Endothelial cell (in vitro differentiated cells): ENCODE measurements around the gene RPL39. TPM values are rescaled to one million over a fixed set of nuclear protein-coding genes. Genes with fewer than 3 reads are reported as not detected.
"Not testable (repeated sequence)": the region's sequence is repeated elsewhere in the genome, so short reads cannot be mapped to it uniquely, and the experiment has no call there.

ENCODE experiments used
- DNase-seq: peaks from one replicate; pipeline ENCODE4 v3.0.0; 2021; ENCODE audit warnings: low spot score
- H3K27ac Mint-ChIP-seq: one replicate; pipeline ENCODE4 v1.8.0; 2021; ENCODE audit warnings: mixed read lengths, inconsistent platforms; ENCODE audit not compliant: unreplicated experiment
- H3K27me3 Mint-ChIP-seq: one replicate; pipeline ENCODE4 v1.8.0; 2021; ENCODE audit warnings: mild to moderate bottlenecking, moderate library complexity, mixed read lengths, inconsistent platforms; ENCODE audit not compliant: unreplicated experiment
- H3K36me3 Mint-ChIP-seq: one replicate; pipeline ENCODE4 v1.8.0; 2021; ENCODE audit warnings: mild to moderate bottlenecking, low read depth, mixed read lengths, inconsistent platforms; ENCODE audit not compliant: unreplicated experiment
- H3K4me1 Mint-ChIP-seq: one replicate; pipeline ENCODE4 v1.8.0; 2021; ENCODE audit warnings: mild to moderate bottlenecking, mixed read lengths, inconsistent platforms; ENCODE audit not compliant: unreplicated experiment
- H3K4me3 Mint-ChIP-seq: one replicate; pipeline ENCODE4 v1.8.0; 2021; ENCODE audit warnings: mild to moderate bottlenecking, mixed read lengths, inconsistent platforms; ENCODE audit not compliant: unreplicated experiment
- H3K9me3 Mint-ChIP-seq: one replicate; pipeline ENCODE4 v1.8.0; 2021; ENCODE audit warnings: mixed read lengths, inconsistent platforms; ENCODE audit not compliant: unreplicated experiment
- CTCF ChIP-seq: fragments of 200-600 bp; sonication (generic); IDR thresholded peaks from one replicate; pipeline ENCODE4 v1.5.0; 2021; ENCODE audit warnings: antibody characterized with exemption; ENCODE audit not compliant: unreplicated experiment
- long read RNA-seq: library from polyadenylated mRNA; unstranded; transcript quantifications from one replicate; pipeline ENCODE4 v2.0.0, GENCODE V29; 2020; ENCODE audit not compliant: unreplicated experiment
- total RNA-seq: library from RNA; stranded (reverse); fragmentation: NEBNext Ultra II Directional; extraction: Animal tissue kit (Norgen Biotek cat#: 25700); gene quantifications from one replicate; pipeline ENCODE4 v1.2.1, GENCODE V29; 2021; ENCODE audit not compliant: unreplicated experiment

RPL39 gene
- 1,381 TPM for total RNA-seq
- long read RNA-seq, transcript RPL39-201 (3 exons, 401 nt): major isoform, 703 of 703 reads
- long read RNA-seq, partial matches to known transcripts: 0 of 703 reads
- long read RNA-seq, other reads (novel, unspliced or antisense): 0 of 703 reads

GRCh38 chrX:119791437-119792231, at the start of gene RPL39:
TSS of gene RPL39 (minus strand) at chrX:119791630. CDS start at chrX:119791576, 54 bp downstream.
- peaks cover 13% of the 10 kb centered on the region for H3K4me1 Mint-ChIP-seq
- no peaks in the 10 kb centered on the region for H3K36me3 Mint-ChIP-seq
- peak within 1 kb of the TSS; percentile 88 for H3K27ac Mint-ChIP-seq
- H3K27me3 Mint-ChIP-seq: no peaks in the 10 kb centered on the region
- no peaks in the 10 kb centered on the region for H3K9me3 Mint-ChIP-seq
- DNase-seq: peak; percentile 66
- peak within 1 kb of the TSS; percentile 93 for H3K4me3 Mint-ChIP-seq
- no peak for TF ChIP-seq CTCF

GRCh38 chrX:119833905-119834304, 42.5 kb upstream of the RPL39 start:
- Mint-ChIP-seq H3K27me3 (peaks cover 2% of the 10 kb centered on the region), H3K27ac (no peak overlapping the region), H3K9me3 (no peaks in the 10 kb centered on the region), H3K4me3 (no peak overlapping the region), H3K36me3 (peaks cover 30% of the 10 kb centered on the region), H3K4me1 (no peaks in the 10 kb centered on the region)
- TF ChIP-seq CTCF: no peak
- no peak for DNase-seq

GRCh38 chrX:119828446-119828845, 37.0 kb upstream of the RPL39 start:
- Mint-ChIP-seq H3K27me3 (peaks cover 2% of the 10 kb centered on the region), H3K9me3 (no peaks in the 10 kb centered on the region), H3K27ac (no peak overlapping the region), H3K4me3 (no peak overlapping the region), H3K36me3 (peaks cover 6% of the 10 kb centered on the region), H3K4me1 (no peaks in the 10 kb centered on the region)
- no peak for TF ChIP-seq CTCF
- no peak for DNase-seq

- Mint-ChIP-seq H3K4me3 (no peak overlapping the region), H3K9me3 (no peaks in the 10 kb centered on the region), H3K27ac (no peak overlapping the region), H3K36me3 (peaks cover 6% of the 10 kb centered on the region), H3K4me1 (no peaks in the 10 kb centered on the region), H3K27me3 (peaks cover 2% of the 10 kb centered on the region)
- DNase-seq: no peak
- TF ChIP-seq CTCF: no peak
Measured at GRCh38 chrX:119826399-119826959, 35.0 kb upstream of the RPL39 start.

- H3K36me3 Mint-ChIP-seq, DNase-seq, H3K27me3 Mint-ChIP-seq, H3K4me3 Mint-ChIP-seq, H3K9me3 Mint-ChIP-seq, H3K27ac Mint-ChIP-seq, H3K4me1 Mint-ChIP-seq: not testable (repeated sequence)
Measured at GRCh38 chrX:119824221-119824620, 32.8 kb upstream of the RPL39 start.

- not testable (repeated sequence) for H3K4me3 Mint-ChIP-seq, H3K27ac Mint-ChIP-seq, H3K4me1 Mint-ChIP-seq, H3K36me3 Mint-ChIP-seq, DNase-seq, H3K9me3 Mint-ChIP-seq, H3K27me3 Mint-ChIP-seq
Measured at GRCh38 chrX:119821703-119822102, 30.3 kb upstream of the RPL39 start.
